Parathyroid adenoma (tissue), 2 donors: ENCODE measurements around the gene C1orf105.

Experiments used
- H2AFZ ChIP-seq: fragments of 300-600 bp; sonication (generic); one replicate; pipeline ENCODE4 v1.7.0; 2017; ENCODE audit warnings: antibody characterized with exemption, mild to moderate bottlenecking
- H3K27ac ChIP-seq: fragments of 300-600 bp; sonication (generic); one replicate; pipeline ENCODE4 v1.7.0; 2017
- H3K27me3 ChIP-seq: fragments of 300-600 bp; sonication (generic); one replicate; pipeline ENCODE4 v1.7.0; 2017; ENCODE audit warnings: low read length; ENCODE audit not compliant: control insufficient read depth, insufficient read depth
- H3K36me3 ChIP-seq: fragments of 300-600 bp; sonication (generic); one replicate; pipeline ENCODE4 v1.7.0; 2017; ENCODE audit warnings: low read length; ENCODE audit not compliant: control insufficient read depth, insufficient read depth
- H3K4me1 ChIP-seq: fragments of 300-600 bp; sonication (generic); one replicate; pipeline ENCODE4 v1.7.0; 2017; ENCODE audit warnings: control low read depth
- H3K4me2 ChIP-seq: fragments of 300-600 bp; sonication (generic); one replicate; pipeline ENCODE4 v1.7.0; 2017; ENCODE audit warnings: low read length
- H3K4me3 ChIP-seq: fragments of 300-600 bp; sonication (generic); one replicate; pipeline ENCODE4 v1.7.0; 2017; ENCODE audit warnings: low read depth, low read length
- H3K79me2 ChIP-seq: fragments of 300-600 bp; sonication (generic); one replicate; pipeline ENCODE4 v1.7.0; 2017; ENCODE audit warnings: control low read depth
- H3K9ac ChIP-seq: fragments of 300-600 bp; sonication (generic); one replicate; pipeline ENCODE4 v1.7.0; 2017; ENCODE audit warnings: mild to moderate bottlenecking
- H3K9me3 ChIP-seq: fragments of 300-600 bp; sonication (generic); one replicate; pipeline ENCODE4 v1.7.0; 2017; ENCODE audit warnings: low read length; ENCODE audit not compliant: control insufficient read depth
- TF ChIP-seq, protein P1 (sequence below): fragments of 300-600 bp; sonication (generic); IDR thresholded peaks from one replicate; pipeline ENCODE4 v1.7.0; 2017; ENCODE audit warnings: antibody characterized with exemption, mild to moderate bottlenecking
- donor health status: primary hyperparathyroidism.

C1orf105 gene

GRCh38 chr1:172406968-172407367 lies 13.5 kb upstream of the C1orf105 start:
- TF ChIP-seq, protein P1, sequence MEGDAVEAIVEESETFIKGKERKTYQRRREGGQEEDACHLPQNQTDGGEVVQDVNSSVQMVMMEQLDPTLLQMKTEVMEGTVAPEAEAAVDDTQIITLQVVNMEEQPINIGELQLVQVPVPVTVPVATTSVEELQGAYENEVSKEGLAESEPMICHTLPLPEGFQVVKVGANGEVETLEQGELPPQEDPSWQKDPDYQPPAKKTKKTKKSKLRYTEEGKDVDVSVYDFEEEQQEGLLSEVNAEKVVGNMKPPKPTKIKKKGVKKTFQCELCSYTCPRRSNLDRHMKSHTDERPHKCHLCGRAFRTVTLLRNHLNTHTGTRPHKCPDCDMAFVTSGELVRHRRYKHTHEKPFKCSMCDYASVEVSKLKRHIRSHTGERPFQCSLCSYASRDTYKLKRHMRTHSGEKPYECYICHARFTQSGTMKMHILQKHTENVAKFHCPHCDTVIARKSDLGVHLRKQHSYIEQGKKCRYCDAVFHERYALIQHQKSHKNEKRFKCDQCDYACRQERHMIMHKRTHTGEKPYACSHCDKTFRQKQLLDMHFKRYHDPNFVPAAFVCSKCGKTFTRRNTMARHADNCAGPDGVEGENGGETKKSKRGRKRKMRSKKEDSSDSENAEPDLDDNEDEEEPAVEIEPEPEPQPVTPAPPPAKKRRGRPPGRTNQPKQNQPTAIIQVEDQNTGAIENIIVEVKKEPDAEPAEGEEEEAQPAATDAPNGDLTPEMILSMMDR = no peak
- no peaks in the 10 kb centered on the region for H3K9me3 ChIP-seq

DNA sequence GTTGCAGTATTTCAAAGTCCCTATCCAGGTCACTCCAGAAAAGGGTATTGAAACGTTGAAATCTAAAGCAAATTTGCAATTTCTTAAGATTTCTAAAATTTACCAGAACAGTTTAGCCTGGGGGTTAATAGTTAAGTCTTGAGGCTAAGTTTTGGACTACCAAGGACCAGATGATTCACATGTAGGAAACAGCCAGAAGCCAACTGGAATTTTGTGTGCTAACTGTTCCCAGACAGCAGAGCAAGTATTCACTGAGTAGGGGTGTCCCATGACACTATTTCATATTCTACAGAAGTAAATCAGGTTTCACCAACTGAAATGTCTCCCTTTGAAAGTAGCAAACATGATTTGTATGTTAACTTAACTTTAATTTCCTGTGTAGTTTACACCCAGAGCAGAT lies 11.5 kb upstream of the C1orf105 start:
- TF ChIP-seq, protein P1 = no peak
- H3K4me2 ChIP-seq = no peak overlapping the region
- H3K9me3 ChIP-seq = no peaks in the 10 kb centered on the region
- no peaks in the 10 kb centered on the region for H3K27me3 ChIP-seq
- no peak overlapping the region for H3K27ac ChIP-seq
- H3K79me2 ChIP-seq = no peaks in the 10 kb centered on the region
- no peak overlapping the region for H2AFZ ChIP-seq
- no peaks in the 10 kb centered on the region for H3K4me1 ChIP-seq
- no peaks in the 10 kb centered on the region for H3K36me3 ChIP-seq
- H3K9ac ChIP-seq = no peak overlapping the region
- H3K4me3 ChIP-seq = no peak overlapping the region

More at GRCh38 chr1:172406968-172407367, 13.5 kb upstream of the C1orf105 start:
- no peak overlapping the region for H3K4me2 ChIP-seq
- H3K4me3 ChIP-seq = no peak overlapping the region
- H3K4me1 ChIP-seq = no peaks in the 10 kb centered on the region
- H2AFZ ChIP-seq = no peak overlapping the region
- H3K36me3 ChIP-seq = no peaks in the 10 kb centered on the region
- H3K79me2 ChIP-seq = no peaks in the 10 kb centered on the region
- no peak overlapping the region for H3K9ac ChIP-seq
- no peak overlapping the region for H3K27ac ChIP-seq
- no peaks in the 10 kb centered on the region for H3K27me3 ChIP-seq

DNA sequence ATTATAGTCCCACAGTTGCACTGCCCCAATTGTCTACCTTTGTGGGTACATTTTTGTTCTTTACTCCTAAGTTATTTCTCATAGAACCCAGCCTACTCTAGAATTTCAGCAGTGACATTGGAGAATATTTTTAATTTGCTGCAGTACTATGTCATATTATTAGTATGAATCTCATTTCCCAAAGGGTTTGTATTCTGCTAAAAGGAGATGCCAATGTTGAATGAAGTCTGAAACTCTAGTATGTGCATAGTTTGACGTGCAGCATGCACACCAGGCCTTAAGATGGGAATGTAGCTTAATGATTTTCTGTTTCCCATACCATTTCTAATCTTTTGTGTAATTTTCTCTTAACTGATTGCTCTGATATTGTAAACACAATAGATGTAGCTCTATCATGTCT lies 10.5 kb upstream of the C1orf105 start:
- Histone ChIP-seq H3K36me3 (no peaks in the 10 kb centered on the region), H3K9me3 (no peaks in the 10 kb centered on the region), H3K79me2 (no peaks in the 10 kb centered on the region), H2AFZ (no peak overlapping the region), H3K27me3 (no peaks in the 10 kb centered on the region), H3K9ac (no peak overlapping the region), H3K4me1 (no peaks in the 10 kb centered on the region), H3K27ac (no peak overlapping the region), H3K4me3 (no peak overlapping the region), H3K4me2 (no peak overlapping the region)
- TF ChIP-seq, protein P1 = no peak

- TF ChIP-seq, protein P1 = no peak
- Histone ChIP-seq H3K79me2 (no peaks in the 10 kb centered on the region), H3K4me3 (no peak overlapping the region), H3K4me1 (no peaks in the 10 kb centered on the region), H3K27me3 (no peaks in the 10 kb centered on the region), H3K9ac (no peak overlapping the region), H3K36me3 (no peaks in the 10 kb centered on the region), H2AFZ (no peak overlapping the region), H3K9me3 (no peaks in the 10 kb centered on the region), H3K4me2 (no peak overlapping the region), H3K27ac (no peak overlapping the region)
Observed at GRCh38 chr1:172411791-172412338, 8.6 kb upstream of the C1orf105 start.

DNA sequence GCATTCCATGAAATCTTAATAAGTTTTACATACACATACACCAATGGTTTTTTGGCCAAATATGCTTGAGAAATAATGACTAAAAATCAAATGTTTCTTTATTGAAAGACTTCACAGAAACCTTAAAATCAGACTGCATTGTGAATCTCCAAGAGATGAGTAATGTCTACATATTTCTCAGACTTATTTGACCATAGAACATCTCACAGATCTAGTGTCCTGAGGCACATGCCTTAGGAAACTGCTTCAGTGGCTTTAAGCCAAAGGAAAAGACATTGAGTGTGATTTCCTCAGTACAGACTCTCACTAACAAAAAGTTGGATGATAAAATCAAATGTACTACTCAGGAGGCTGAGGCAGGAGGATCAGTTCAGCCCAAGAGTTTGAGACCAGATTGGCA lies 6.2 kb upstream of the C1orf105 start:
- no peaks in the 10 kb centered on the region for H3K36me3 ChIP-seq
- no peak overlapping the region for H3K9ac ChIP-seq
- H3K27ac ChIP-seq = no peak overlapping the region
- TF ChIP-seq, protein P1 = no peak
- no peak overlapping the region for H2AFZ ChIP-seq
- no peaks in the 10 kb centered on the region for H3K9me3 ChIP-seq
- H3K4me2 ChIP-seq = no peak overlapping the region
- H3K27me3 ChIP-seq = no peaks in the 10 kb centered on the region
- no peak overlapping the region for H3K4me3 ChIP-seq
- no peaks in the 10 kb centered on the region for H3K79me2 ChIP-seq
- H3K4me1 ChIP-seq = no peaks in the 10 kb centered on the region
